GM19043 (cell line): ENCODE measurements around the gene HNRNPH3.

Experiments
- ATAC-seq: cut with Tn5 transposase; IDR thresholded peaks from one replicate; pipeline ENCODE4 v1.9.1; 2021; ENCODE audit warnings: low read depth; ENCODE audit not compliant: unreplicated experiment

The HNRNPH3 gene

DNA sequence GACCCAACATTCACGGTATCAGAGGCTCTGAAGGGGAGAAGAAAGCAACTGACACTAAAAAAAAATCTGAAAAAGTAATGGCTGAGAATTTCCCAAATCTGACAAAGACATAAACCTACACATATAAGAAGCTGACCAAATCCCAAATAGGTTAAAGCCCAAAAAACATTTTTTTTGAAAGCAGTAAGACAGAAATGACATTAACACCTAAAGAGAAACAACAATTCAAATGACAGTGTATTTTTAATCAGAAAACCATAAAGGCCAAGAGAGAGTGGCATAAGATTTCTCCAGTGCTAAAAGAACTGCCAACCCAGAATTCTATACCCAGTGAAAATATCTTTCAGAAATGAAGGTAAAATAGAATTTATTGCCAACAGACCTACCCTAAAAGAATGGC, 39.7 kb downstream of the HNRNPH3 start:
- no peak for ATAC-seq

- ATAC-seq = no peak
Measured at GRCh38 chr10:68385740-68386139, 53.9 kb downstream of the HNRNPH3 start.
